Activated CD4-positive, alpha-beta memory T cell treated with anti-CD3 and anti-CD28 coated beads, Interleukin-2, amount 10 ng/mL, durations not matched to agents 7 days and 5 days (primary cell): Measurements from ENCODE around the gene STX17. TPM values are rescaled to one million over a fixed set of nuclear protein-coding genes. Genes with fewer than 3 reads are reported as not detected.

ENCODE experiments used
- CTCF ChIA-PET: fragments of 350-600 bp; sonication (Branson Sonifier 250); formaldehyde crosslinking; loops from one replicate; lab custom pipeline; 2021; ENCODE audit warnings: antibody characterized with exemption, inconsistent platforms; lab: Charles Lee
- POLR2A ChIA-PET: fragments of 350-600 bp; sonication (Branson Sonifier 250); formaldehyde crosslinking; loops from one replicate; lab custom pipeline; 2021; ENCODE audit warnings: antibody characterized with exemption; lab: Charles Lee
- DNase-seq: peaks from one replicate; pipeline ENCODE4 v3.0.0-alpha.2; 2020
- H3K27ac Mint-ChIP-seq: one replicate; pipeline ENCODE4 v1.8.0; 2021; ENCODE audit warnings: mild to moderate bottlenecking, mixed read lengths
- H3K27me3 Mint-ChIP-seq: one replicate; pipeline ENCODE4 v1.8.0; 2021; ENCODE audit warnings: mixed read lengths
- H3K36me3 Mint-ChIP-seq: one replicate; pipeline ENCODE4 v1.8.0; 2021; ENCODE audit warnings: low read depth, mixed read lengths
- H3K4me1 Mint-ChIP-seq: one replicate; pipeline ENCODE4 v1.8.0; 2021; ENCODE audit warnings: mixed read lengths
- H3K4me3 Mint-ChIP-seq: one replicate; pipeline ENCODE4 v1.8.0; 2021; ENCODE audit warnings: mild to moderate bottlenecking, mixed read lengths
- H3K9me3 Mint-ChIP-seq: one replicate; pipeline ENCODE4 v1.8.0; 2021; ENCODE audit warnings: mixed read lengths
- total RNA-seq, 2 experiments: library from RNA; stranded (reverse); gene quantifications; one replicate each; pipeline ENCODE4 v1.2.3, GENCODE V29; 2021

STX17 gene
- total RNA-seq, 2 experiments from 2014 or later = 35.8 to 37.3 TPM

GRCh38 chr9:99916650-99917049, 10.2 kb downstream of the STX17 start:
- no peak for DNase-seq
- POLR2A ChIA-PET = no interaction called here
- no peak overlapping the region for H3K27ac Mint-ChIP-seq
- H3K9me3 Mint-ChIP-seq = no peaks in the 10 kb centered on the region
- peaks cover 54% of the 10 kb centered on the region for H3K36me3 Mint-ChIP-seq
- peaks cover 12% of the 10 kb centered on the region for H3K4me1 Mint-ChIP-seq
- no peaks in the 10 kb centered on the region for H3K27me3 Mint-ChIP-seq
- CTCF ChIA-PET = no interaction called here
- no peak overlapping the region for H3K4me3 Mint-ChIP-seq

- Mint-ChIP-seq H3K4me1 (peaks cover 15% of the 10 kb centered on the region), H3K4me3 (no peak overlapping the region), H3K27me3 (no peaks in the 10 kb centered on the region), H3K9me3 (no peaks in the 10 kb centered on the region), H3K36me3 (peaks cover 64% of the 10 kb centered on the region), H3K27ac (no peak overlapping the region)
- ChIA-PET CTCF (interaction anchor here (1.3 to 1.8 kb wide), 2 partner anchors 14 to 94 kb away, joined by 3 to 4 read pairs; no protein-coding TSS in a partner anchor), POLR2A (interaction anchor here (1.2 kb wide), 1 partner anchor 13 kb away, joined by 3 read pairs; no protein-coding TSS in a partner anchor)
- DNase-seq = no peak
Observed at GRCh38 chr9:99918134-99918533, 11.7 kb downstream of the STX17 start.

- Mint-ChIP-seq H3K4me1 (peaks cover 20% of the 10 kb centered on the region), H3K9me3 (peaks cover 3% of the 10 kb centered on the region), H3K4me3 (no peak overlapping the region), H3K27me3 (no peaks in the 10 kb centered on the region), H3K27ac (no peak overlapping the region), H3K36me3 (peaks cover 79% of the 10 kb centered on the region)
- ChIA-PET CTCF (interaction anchor here (1.8 kb wide), 1 partner anchor 16 kb away, joined by 3 read pairs; no protein-coding TSS in a partner anchor), POLR2A (interaction anchor here (1.1 kb wide), 1 partner anchor 13 kb away, joined by 3 read pairs; no protein-coding TSS in a partner anchor)
- no peak for DNase-seq
Observed at GRCh38 chr9:99919930-99920329, 13.5 kb downstream of the STX17 start.

GRCh38 chr9:99921875-99922710, 15.6 kb downstream of the STX17 start:
- ChIA-PET CTCF (no interaction called here), POLR2A (no interaction called here)
- peaks cover 8% of the 10 kb centered on the region for H3K9me3 Mint-ChIP-seq
- H3K27ac Mint-ChIP-seq = no peak overlapping the region
- no peak overlapping the region for H3K4me3 Mint-ChIP-seq
- no peak for DNase-seq
- H3K36me3 Mint-ChIP-seq = peaks cover 79% of the 10 kb centered on the region
- no peaks in the 10 kb centered on the region for H3K27me3 Mint-ChIP-seq
- H3K4me1 Mint-ChIP-seq = peaks cover 20% of the 10 kb centered on the region

GRCh38 chr9:99922711-99923030, 16.2 kb downstream of the STX17 start:
- H3K27ac Mint-ChIP-seq = no peak overlapping the region
- no peak for DNase-seq
- CTCF ChIA-PET = no interaction called here
- peaks cover 8% of the 10 kb centered on the region for H3K9me3 Mint-ChIP-seq
- POLR2A ChIA-PET = no interaction called here
- H3K27me3 Mint-ChIP-seq = no peaks in the 10 kb centered on the region
- peaks cover 75% of the 10 kb centered on the region for H3K36me3 Mint-ChIP-seq
- H3K4me3 Mint-ChIP-seq = no peak overlapping the region
- peaks cover 20% of the 10 kb centered on the region for H3K4me1 Mint-ChIP-seq

- H3K4me1 Mint-ChIP-seq = peaks cover 20% of the 10 kb centered on the region
Observed at GRCh38 chr9:99925541-99925940, 19.1 kb downstream of the STX17 start.

GRCh38 chr9:99929652-99930051, 23.2 kb downstream of the STX17 start:
- DNase-seq = no peak
- H3K4me3 Mint-ChIP-seq = no peak overlapping the region
- ChIA-PET POLR2A (no interaction called here), CTCF (interaction anchor here (1.0 kb wide), 1 partner anchor 98 kb away, joined by 3 read pairs; no protein-coding TSS in a partner anchor)
- H3K27me3 Mint-ChIP-seq = no peaks in the 10 kb centered on the region
- H3K27ac Mint-ChIP-seq = no peak overlapping the region
- peaks cover 6% of the 10 kb centered on the region for H3K9me3 Mint-ChIP-seq
- peaks cover 48% of the 10 kb centered on the region for H3K36me3 Mint-ChIP-seq
- no peaks in the 10 kb centered on the region for H3K4me1 Mint-ChIP-seq

More at GRCh38 chr9:99925541-99925940, 19.1 kb downstream of the STX17 start:
- no peak overlapping the region for H3K27ac Mint-ChIP-seq
- no peaks in the 10 kb centered on the region for H3K27me3 Mint-ChIP-seq
- H3K4me3 Mint-ChIP-seq = no peak overlapping the region
- no peak for DNase-seq
- peaks cover 68% of the 10 kb centered on the region for H3K36me3 Mint-ChIP-seq
- CTCF ChIA-PET = no interaction called here
- POLR2A ChIA-PET = no interaction called here
- peaks cover 8% of the 10 kb centered on the region for H3K9me3 Mint-ChIP-seq

GRCh38 chr9:99931155-99931840, 24.8 kb downstream of the STX17 start:
- ChIA-PET CTCF (interaction anchor here (0.9 kb wide), 1 partner anchor 107 kb away, joined by 3 read pairs; no protein-coding TSS in a partner anchor), POLR2A (no interaction called here)
- H3K9me3 Mint-ChIP-seq = no peaks in the 10 kb centered on the region

GRCh38 chr9:99936947-99937587, 30.6 kb downstream of the STX17 start:
- H3K4me1 Mint-ChIP-seq = no peaks in the 10 kb centered on the region
- H3K9me3 Mint-ChIP-seq = peaks cover 4% of the 10 kb centered on the region
- POLR2A ChIA-PET = interaction anchor here (0.6 kb wide), 1 partner anchor 120 kb away, joined by 4 read pairs; no protein-coding TSS in a partner anchor
- H3K36me3 Mint-ChIP-seq = peaks cover 22% of the 10 kb centered on the region
- CTCF ChIA-PET = interaction anchor here (0.9 kb wide), 1 partner anchor 10 kb away, joined by 3 read pairs; no protein-coding TSS in a partner anchor
- no peaks in the 10 kb centered on the region for H3K27me3 Mint-ChIP-seq
- H3K4me3 Mint-ChIP-seq = no peak overlapping the region
- DNase-seq = no peak
- no peak overlapping the region for H3K27ac Mint-ChIP-seq

More at GRCh38 chr9:99931155-99931840, 24.8 kb downstream of the STX17 start:
- Mint-ChIP-seq H3K4me3 (no peak overlapping the region), H3K27ac (no peak overlapping the region), H3K27me3 (no peaks in the 10 kb centered on the region), H3K4me1 (no peaks in the 10 kb centered on the region), H3K36me3 (peaks cover 38% of the 10 kb centered on the region)
- no peak for DNase-seq

- H3K9me3 Mint-ChIP-seq = no peaks in the 10 kb centered on the region
- peaks cover 28% of the 10 kb centered on the region for H3K36me3 Mint-ChIP-seq
- no peak overlapping the region for H3K4me3 Mint-ChIP-seq
- POLR2A ChIA-PET = interaction anchor here (0.7 kb wide), 1 partner anchor 99 kb away, joined by 3 read pairs; no protein-coding TSS in a partner anchor
- no peaks in the 10 kb centered on the region for H3K4me1 Mint-ChIP-seq
- no peak for DNase-seq
- no peaks in the 10 kb centered on the region for H3K27me3 Mint-ChIP-seq
- H3K27ac Mint-ChIP-seq = no peak overlapping the region
- CTCF ChIA-PET = interaction anchor here (0.8 kb wide), 1 partner anchor 10 kb away, joined by 3 read pairs; no protein-coding TSS in a partner anchor
Observed at GRCh38 chr9:99947395-99947794, 40.9 kb downstream of the STX17 start.

GRCh38 chr9:99948482-99948881, 42.0 kb downstream of the STX17 start:
- POLR2A ChIA-PET = no interaction called here
- CTCF ChIA-PET = no interaction called here
- peaks cover 2% of the 10 kb centered on the region for H3K4me1 Mint-ChIP-seq
- H3K4me3 Mint-ChIP-seq = no peak overlapping the region
- DNase-seq = no peak
- H3K36me3 Mint-ChIP-seq = peaks cover 30% of the 10 kb centered on the region
- no peak overlapping the region for H3K27ac Mint-ChIP-seq
- no peaks in the 10 kb centered on the region for H3K9me3 Mint-ChIP-seq
- no peaks in the 10 kb centered on the region for H3K27me3 Mint-ChIP-seq

GRCh38 chr9:99948896-99949295, 42.4 kb downstream of the STX17 start:
- Mint-ChIP-seq H3K36me3 (peaks cover 31% of the 10 kb centered on the region), H3K27me3 (no peaks in the 10 kb centered on the region)
- CTCF ChIA-PET = no interaction called here

More at GRCh38 chr9:99948896-99949295, 42.4 kb downstream of the STX17 start:
- Mint-ChIP-seq H3K9me3 (no peaks in the 10 kb centered on the region), H3K4me3 (no peak overlapping the region), H3K27ac (no peak overlapping the region), H3K4me1 (peaks cover 4% of the 10 kb centered on the region)
- POLR2A ChIA-PET = no interaction called here
- DNase-seq = no peak
